ENCODE measurements around the gene GNAS. TPM values are rescaled to one million over a fixed set of nuclear protein-coding genes. Genes with fewer than 3 reads are reported as not detected.

GNAS gene
- total RNA-seq, 1 donor from 2014 or later: 1,218 TPM

- Mint-ChIP-seq H3K27me3 (ENCODE audit: low read depth) (no peaks in the 10 kb centered on the region), H3K9me3 (no peaks in the 10 kb centered on the region), H3K36me3 (peaks cover 33% of the 10 kb centered on the region), H3K4me1 (peaks cover 53% of the 10 kb centered on the region), H3K27ac (no peak overlapping the region), H3K4me3 (no peak overlapping the region)
- DNase-seq (ENCODE audit: low spot score in 2 of 2, unreplicated experiment in 2 of 2): no peak
- TF ChIP-seq, protein P1, sequence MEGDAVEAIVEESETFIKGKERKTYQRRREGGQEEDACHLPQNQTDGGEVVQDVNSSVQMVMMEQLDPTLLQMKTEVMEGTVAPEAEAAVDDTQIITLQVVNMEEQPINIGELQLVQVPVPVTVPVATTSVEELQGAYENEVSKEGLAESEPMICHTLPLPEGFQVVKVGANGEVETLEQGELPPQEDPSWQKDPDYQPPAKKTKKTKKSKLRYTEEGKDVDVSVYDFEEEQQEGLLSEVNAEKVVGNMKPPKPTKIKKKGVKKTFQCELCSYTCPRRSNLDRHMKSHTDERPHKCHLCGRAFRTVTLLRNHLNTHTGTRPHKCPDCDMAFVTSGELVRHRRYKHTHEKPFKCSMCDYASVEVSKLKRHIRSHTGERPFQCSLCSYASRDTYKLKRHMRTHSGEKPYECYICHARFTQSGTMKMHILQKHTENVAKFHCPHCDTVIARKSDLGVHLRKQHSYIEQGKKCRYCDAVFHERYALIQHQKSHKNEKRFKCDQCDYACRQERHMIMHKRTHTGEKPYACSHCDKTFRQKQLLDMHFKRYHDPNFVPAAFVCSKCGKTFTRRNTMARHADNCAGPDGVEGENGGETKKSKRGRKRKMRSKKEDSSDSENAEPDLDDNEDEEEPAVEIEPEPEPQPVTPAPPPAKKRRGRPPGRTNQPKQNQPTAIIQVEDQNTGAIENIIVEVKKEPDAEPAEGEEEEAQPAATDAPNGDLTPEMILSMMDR (IDR thresholded peaks at IDR 0.05; ENCODE audit: unreplicated experiment): no peak
These were observed 51.1 kb downstream of the GNAS start for GRCh38 chr20:58903614-58904013.

DNA sequence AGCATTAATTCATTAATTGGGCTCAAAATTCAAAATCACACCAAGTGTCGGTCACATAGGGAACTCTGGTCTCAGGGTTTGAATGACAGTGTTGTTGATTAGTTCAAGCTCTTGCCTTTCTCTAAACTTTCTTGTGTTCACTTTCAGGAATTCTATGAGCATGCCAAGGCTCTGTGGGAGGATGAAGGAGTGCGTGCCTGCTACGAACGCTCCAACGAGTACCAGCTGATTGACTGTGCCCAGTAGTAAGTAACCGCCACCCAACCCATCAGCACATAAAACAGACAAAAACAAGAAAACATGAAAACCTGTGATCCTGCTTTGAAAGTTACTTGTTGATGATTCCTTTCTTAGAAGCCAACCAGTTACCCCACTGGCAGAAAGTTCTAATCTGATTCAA is 52.7 kb downstream of the GNAS start:
- Mint-ChIP-seq H3K4me3 (no peak overlapping the region), H3K4me1 (peaks cover 38% of the 10 kb centered on the region), H3K36me3 (peaks cover 46% of the 10 kb centered on the region), H3K9me3 (no peaks in the 10 kb centered on the region), H3K27me3 (ENCODE audit: low read depth) (no peaks in the 10 kb centered on the region), H3K27ac (no peak overlapping the region)
- DNase-seq (ENCODE audit: low spot score in 2 of 2, unreplicated experiment in 2 of 2): no peak
- TF ChIP-seq, protein P1 (IDR thresholded peaks at IDR 0.05; ENCODE audit: unreplicated experiment): no peak

GRCh38 chr20:58906111-58906510 is 53.6 kb downstream of the GNAS start:
- H3K36me3 Mint-ChIP-seq: peaks cover 54% of the 10 kb centered on the region
- H3K4me1 Mint-ChIP-seq: peaks cover 29% of the 10 kb centered on the region
- DNase-seq (ENCODE audit: low spot score in 2 of 2, unreplicated experiment in 2 of 2): no peak
- no peaks in the 10 kb centered on the region for H3K27me3 Mint-ChIP-seq (ENCODE audit: low read depth)
- no peaks in the 10 kb centered on the region for H3K9me3 Mint-ChIP-seq
- no peak overlapping the region for H3K4me3 Mint-ChIP-seq
- peak overlapping the region; percentile 80 for H3K27ac Mint-ChIP-seq
- TF ChIP-seq, protein P1 (IDR thresholded peaks at IDR 0.05; ENCODE audit: unreplicated experiment): no peak

DNA sequence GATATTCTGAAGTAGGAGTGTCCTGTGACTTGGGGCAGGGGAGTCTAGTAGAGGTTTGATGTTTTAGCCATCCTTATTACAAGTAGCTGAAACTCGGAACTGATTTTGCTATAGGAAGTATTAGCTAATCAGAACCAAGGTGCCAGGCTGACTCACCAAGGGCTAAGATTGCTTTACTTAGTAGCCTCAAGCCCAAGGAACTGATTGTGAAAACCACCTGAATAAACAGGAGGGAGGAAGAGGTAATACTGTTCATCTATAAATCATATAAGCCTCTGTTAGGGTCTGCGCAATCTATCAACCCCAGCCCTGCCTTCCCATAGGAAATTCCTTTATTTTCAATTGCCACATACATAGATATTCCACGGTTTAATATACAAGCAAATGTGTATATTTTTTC is 54.4 kb downstream of the GNAS start:
- H3K36me3 Mint-ChIP-seq: peaks cover 62% of the 10 kb centered on the region
- no peaks in the 10 kb centered on the region for H3K27me3 Mint-ChIP-seq (ENCODE audit: low read depth)
- DNase-seq (ENCODE audit: low spot score in 2 of 2, unreplicated experiment in 2 of 2): no peak
- peaks cover 23% of the 10 kb centered on the region for H3K4me1 Mint-ChIP-seq
- H3K4me3 Mint-ChIP-seq: peak overlapping the region; percentile 25
- H3K9me3 Mint-ChIP-seq: no peaks in the 10 kb centered on the region
- TF ChIP-seq, protein P1 (IDR thresholded peaks at IDR 0.05; ENCODE audit: unreplicated experiment): no peak
- peak overlapping the region; percentile 97 for H3K27ac Mint-ChIP-seq

- DNase-seq (ENCODE audit: low spot score in 2 of 2, unreplicated experiment in 2 of 2): peak; percentile 49 to 71
- Mint-ChIP-seq H3K36me3 (peaks cover 68% of the 10 kb centered on the region), H3K4me1 (peaks cover 18% of the 10 kb centered on the region), H3K27ac (peak overlapping the region; percentile 97), H3K27me3 (ENCODE audit: low read depth) (no peaks in the 10 kb centered on the region), H3K9me3 (no peaks in the 10 kb centered on the region), H3K4me3 (peak overlapping the region; percentile 44)
- TF ChIP-seq, protein P1 (IDR thresholded peaks at IDR 0.05; ENCODE audit: unreplicated experiment): no peak
These were observed 55.0 kb downstream of the GNAS start for GRCh38 chr20:58907320-58908137.
